Breast epithelium (tissue), 3 donors: ENCODE measurements around the gene CDC73.

ENCODE experiments used
- POLR2A ChIP-seq: fragments of 450-650 bp; IDR thresholded peaks from one replicate; pipeline ENCODE4 v1.6.1; 2016; ENCODE audit warnings: antibody characterized with exemption, mild to moderate bottlenecking, moderate library complexity
- POLR2AphosphoS5 ChIP-seq, 3 donors: sonication (generic); formaldehyde crosslinking; IDR thresholded peaks; one replicate each; pipeline ENCODE4 v1.6.1; 2017; ENCODE audit warnings: antibody characterized with exemption in 3 of 3
- TF ChIP-seq, protein P1 (sequence below), 3 donors: fragments of 450-650 bp; IDR thresholded peaks; one replicate each; pipeline ENCODE4 v1.5.1; 2016 to 2017; ENCODE audit warnings: antibody characterized with exemption in 3 of 3, mild to moderate bottlenecking in 3 of 3, moderate library complexity in 3 of 3

DNA sequence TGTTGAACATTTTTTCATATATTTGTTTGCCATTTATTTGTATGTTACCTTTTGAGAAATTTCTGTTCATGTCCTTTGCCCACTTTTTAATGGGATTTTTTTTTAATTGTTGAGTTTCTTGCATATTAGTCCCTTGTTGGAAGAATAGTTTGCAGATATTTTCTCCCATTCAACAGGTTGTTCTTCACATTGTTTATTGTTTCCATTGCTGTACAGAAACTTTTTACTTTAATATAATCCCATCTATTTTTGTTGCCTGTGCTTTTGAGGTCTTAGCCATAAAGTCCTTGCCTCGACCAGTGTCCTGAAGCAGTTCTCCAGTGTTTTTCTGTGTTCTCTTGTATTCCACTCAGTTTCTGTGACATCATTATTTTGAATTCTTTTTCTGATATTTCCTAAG lies 118.8 kb downstream of the CDC73 start:
- TF ChIP-seq, protein P1, sequence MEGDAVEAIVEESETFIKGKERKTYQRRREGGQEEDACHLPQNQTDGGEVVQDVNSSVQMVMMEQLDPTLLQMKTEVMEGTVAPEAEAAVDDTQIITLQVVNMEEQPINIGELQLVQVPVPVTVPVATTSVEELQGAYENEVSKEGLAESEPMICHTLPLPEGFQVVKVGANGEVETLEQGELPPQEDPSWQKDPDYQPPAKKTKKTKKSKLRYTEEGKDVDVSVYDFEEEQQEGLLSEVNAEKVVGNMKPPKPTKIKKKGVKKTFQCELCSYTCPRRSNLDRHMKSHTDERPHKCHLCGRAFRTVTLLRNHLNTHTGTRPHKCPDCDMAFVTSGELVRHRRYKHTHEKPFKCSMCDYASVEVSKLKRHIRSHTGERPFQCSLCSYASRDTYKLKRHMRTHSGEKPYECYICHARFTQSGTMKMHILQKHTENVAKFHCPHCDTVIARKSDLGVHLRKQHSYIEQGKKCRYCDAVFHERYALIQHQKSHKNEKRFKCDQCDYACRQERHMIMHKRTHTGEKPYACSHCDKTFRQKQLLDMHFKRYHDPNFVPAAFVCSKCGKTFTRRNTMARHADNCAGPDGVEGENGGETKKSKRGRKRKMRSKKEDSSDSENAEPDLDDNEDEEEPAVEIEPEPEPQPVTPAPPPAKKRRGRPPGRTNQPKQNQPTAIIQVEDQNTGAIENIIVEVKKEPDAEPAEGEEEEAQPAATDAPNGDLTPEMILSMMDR (IDR thresholded peaks at IDR 0.05) = no peak
- TF ChIP-seq POLR2A (no peak), POLR2AphosphoS5 (IDR thresholded peaks at IDR 0.05) (no peak)
